SK-N-MC (cell line): ENCODE results near the gene MYO18A.
"Not testable (repeated sequence)": the region's sequence is repeated elsewhere in the genome, so short reads cannot be mapped to it uniquely, and the experiment has no call there.

Experiments
- DNase-seq: peaks from one replicate; pipeline ENCODE4 v3.0.0-alpha.2; 2011; ENCODE audit warnings: low read depth, low spot score
- H3K27ac ChIP-seq: fragments of 200-600 bp; sonication (generic); 2 replicates; pipeline ENCODE4 v1.5.1; 2016; ENCODE audit warnings: mixed run types
- H3K36me3 ChIP-seq: fragments of 200-600 bp; sonication (generic); 2 replicates; pipeline ENCODE4 v1.6.1; 2017; ENCODE audit warnings: antibody characterized with exemption, low read length, mixed read lengths; ENCODE audit not compliant: insufficient read depth
- H3K4me3 ChIP-seq: fragments of 200-600 bp; sonication (generic); 2 replicates; pipeline ENCODE4 v1.5.1; 2016
- H3K9ac ChIP-seq: fragments of 200-600 bp; sonication (generic); 2 replicates; pipeline ENCODE4 v1.8.0; 2017; ENCODE audit warnings: mixed run types, mixed read lengths; ENCODE audit not compliant: insufficient read length
- H3K9me3 ChIP-seq: fragments of 200-600 bp; sonication (generic); 2 replicates; pipeline ENCODE4 v1.6.1; 2017; ENCODE audit warnings: low read depth, mild to moderate bottlenecking, antibody characterized with exemption, low read length, moderate library complexity, mixed read lengths
- EZH2 ChIP-seq: fragments of 200-600 bp; sonication (generic); IDR thresholded peaks from one replicate; pipeline ENCODE4 v1.6.1; 2017; ENCODE audit warnings: antibody characterized with exemption
- FOXP2 ChIP-seq: optimal IDR thresholded peaks from 2 replicates; pipeline ENCODE3; 2011; ENCODE audit warnings: mild to moderate bottlenecking, moderate library complexity; ENCODE audit not compliant: insufficient read depth; ENCODE audit errors: extremely low read length, control extremely low read depth
- POLR2AphosphoS5 ChIP-seq: IDR thresholded peaks from 2 replicates; pipeline ENCODE4 v1.6.1; 2012; ENCODE audit warnings: mild to moderate bottlenecking, low read depth, low read length, borderline replicate concordance

Gene MYO18A, protein sequence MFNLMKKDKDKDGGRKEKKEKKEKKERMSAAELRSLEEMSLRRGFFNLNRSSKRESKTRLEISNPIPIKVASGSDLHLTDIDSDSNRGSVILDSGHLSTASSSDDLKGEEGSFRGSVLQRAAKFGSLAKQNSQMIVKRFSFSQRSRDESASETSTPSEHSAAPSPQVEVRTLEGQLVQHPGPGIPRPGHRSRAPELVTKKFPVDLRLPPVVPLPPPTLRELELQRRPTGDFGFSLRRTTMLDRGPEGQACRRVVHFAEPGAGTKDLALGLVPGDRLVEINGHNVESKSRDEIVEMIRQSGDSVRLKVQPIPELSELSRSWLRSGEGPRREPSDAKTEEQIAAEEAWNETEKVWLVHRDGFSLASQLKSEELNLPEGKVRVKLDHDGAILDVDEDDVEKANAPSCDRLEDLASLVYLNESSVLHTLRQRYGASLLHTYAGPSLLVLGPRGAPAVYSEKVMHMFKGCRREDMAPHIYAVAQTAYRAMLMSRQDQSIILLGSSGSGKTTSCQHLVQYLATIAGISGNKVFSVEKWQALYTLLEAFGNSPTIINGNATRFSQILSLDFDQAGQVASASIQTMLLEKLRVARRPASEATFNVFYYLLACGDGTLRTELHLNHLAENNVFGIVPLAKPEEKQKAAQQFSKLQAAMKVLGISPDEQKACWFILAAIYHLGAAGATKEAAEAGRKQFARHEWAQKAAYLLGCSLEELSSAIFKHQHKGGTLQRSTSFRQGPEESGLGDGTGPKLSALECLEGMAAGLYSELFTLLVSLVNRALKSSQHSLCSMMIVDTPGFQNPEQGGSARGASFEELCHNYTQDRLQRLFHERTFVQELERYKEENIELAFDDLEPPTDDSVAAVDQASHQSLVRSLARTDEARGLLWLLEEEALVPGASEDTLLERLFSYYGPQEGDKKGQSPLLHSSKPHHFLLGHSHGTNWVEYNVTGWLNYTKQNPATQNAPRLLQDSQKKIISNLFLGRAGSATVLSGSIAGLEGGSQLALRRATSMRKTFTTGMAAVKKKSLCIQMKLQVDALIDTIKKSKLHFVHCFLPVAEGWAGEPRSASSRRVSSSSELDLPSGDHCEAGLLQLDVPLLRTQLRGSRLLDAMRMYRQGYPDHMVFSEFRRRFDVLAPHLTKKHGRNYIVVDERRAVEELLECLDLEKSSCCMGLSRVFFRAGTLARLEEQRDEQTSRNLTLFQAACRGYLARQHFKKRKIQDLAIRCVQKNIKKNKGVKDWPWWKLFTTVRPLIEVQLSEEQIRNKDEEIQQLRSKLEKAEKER (N-terminal part only)

DNA sequence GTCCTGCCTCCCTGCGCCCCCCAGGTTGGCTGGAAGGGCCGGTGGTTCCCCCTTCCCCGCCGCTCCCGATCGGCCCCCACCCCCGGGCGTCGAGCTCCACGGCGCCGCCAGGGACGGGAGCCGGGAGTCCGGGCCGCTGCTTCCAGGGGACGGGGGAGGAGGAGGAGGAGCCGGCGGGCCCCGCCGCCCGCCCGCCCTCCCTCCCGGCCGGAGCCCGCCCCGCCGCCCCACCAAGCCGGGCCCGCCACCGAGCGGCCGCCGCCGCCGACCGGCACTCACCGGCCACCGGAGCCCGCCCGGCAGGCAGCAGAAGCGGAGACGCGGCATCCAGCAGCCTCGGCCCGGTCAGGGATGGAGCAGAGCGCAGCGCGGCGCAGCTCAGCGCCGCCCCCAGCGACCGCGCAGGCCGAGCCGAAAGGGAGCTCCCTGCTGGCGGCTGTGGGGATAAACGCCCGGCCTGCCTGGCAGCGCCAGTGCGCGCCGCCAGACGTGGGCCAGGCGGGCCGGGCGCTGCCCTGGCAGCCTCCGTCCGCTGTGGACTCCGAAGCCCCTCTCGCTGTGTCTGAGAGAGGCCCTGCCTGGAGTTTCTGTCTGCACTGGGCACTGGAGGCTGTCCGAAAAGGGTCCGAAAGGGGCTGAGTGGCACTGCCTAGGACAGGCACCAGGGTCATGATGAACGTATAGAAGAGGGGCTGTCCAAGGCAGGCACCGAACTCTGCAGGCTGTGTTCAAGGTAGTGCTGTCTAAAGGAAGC lies at the start of gene MYO18A:
Gene MYO18A, minus strand, starts transcription at position 365 of the 754 bp plus-strand sequence. CDS start 13,458 bp downstream, outside the sequence.
- Histone ChIP-seq H3K9ac (peak within 1 kb of the TSS; percentile 72), H3K36me3 (no peaks in the 10 kb centered on the region), H3K4me3 (peak within 1 kb of the TSS; percentile 80), H3K9me3 (no peaks in the 10 kb centered on the region), H3K27ac (no peak within 1 kb of the TSS)
- TF ChIP-seq EZH2, result no peak
- DNase-seq, result no peak

DNA sequence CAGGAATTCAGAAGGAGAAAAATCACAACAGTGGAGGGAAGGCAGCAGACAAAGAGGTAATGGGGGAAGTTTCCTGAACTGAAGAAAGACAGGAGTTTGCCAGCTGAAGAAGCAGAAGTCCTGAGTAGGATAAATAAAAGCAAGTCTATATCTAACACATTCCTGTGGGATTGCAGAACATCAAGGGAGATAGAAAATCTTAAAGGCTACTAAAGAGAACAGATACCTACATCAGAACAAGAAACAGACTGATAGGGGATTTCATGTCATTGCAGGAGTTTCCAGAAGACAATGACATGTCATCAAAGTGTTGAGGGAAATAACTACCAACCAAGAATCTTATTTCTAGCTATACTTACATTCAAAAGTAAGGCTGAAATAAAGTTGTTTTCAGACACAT lies 45.2 kb upstream of the MYO18A start:
- no peaks in the 10 kb centered on the region for H3K36me3 ChIP-seq
- TF ChIP-seq POLR2AphosphoS5 (no peak), EZH2 (no peak), FOXP2 (no peak)
- no peaks in the 10 kb centered on the region for H3K9me3 ChIP-seq
- DNase-seq, result no peak
- H3K4me3 ChIP-seq, result no peak overlapping the region
- no peak overlapping the region for H3K9ac ChIP-seq
- no peak overlapping the region for H3K27ac ChIP-seq

DNA sequence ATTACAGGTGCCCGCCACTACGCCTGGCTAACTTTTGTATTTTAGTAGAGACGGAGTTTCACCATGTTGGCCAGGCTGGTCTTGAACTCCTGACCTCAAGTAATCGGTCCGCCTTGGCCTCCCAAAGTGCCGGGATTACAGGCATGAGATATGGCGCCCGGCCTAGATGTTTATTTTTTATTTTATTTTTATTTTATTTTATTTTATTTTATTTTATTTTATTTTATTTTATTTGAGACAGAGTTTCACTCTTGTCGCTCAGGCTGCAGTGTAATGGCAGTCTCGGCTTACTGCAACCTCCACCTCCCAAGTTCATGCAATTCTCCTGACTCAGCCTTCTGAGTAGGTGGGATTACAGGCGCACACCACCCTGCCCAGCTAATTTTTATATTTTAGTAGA lies 41.1 kb upstream of the MYO18A start:
- H3K27ac ChIP-seq, H3K9ac ChIP-seq: not testable (repeated sequence)

DNA sequence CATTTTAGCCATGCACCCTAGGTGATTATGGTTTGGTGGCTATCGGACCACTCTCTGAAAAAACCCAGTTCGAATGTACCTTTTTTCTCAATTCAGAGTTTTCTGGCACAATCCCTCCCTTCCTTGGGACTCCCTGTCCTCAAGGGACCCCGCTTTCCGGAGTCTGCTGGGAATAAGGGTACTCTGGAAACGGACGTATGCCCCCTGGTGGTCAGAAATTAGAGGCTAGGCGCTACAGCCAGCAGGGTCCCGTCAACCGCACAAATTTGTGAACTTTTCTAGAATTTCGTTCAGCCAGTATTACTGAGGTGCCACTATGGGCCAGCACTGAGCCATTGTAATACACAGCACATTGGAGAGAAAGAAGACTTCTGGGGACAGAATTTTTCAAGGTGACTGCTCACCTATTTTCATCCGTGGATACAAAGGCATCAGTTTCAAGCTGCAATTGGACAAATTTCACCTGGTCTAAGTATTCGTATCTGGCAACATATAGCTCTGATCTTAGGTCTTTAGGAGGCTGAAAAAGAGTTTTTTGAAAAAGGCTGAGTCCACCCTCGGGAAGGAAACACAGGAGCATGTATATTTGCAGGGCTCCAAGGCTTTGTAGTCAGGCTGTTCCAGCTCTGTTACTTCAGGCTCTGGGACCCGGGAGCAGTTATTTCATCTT lies 39.3 kb upstream of the MYO18A start:
- no peak for TF ChIP-seq EZH2
- TF ChIP-seq POLR2AphosphoS5, result no peak
- TF ChIP-seq FOXP2, result no peak
- Histone ChIP-seq H3K36me3 (no peaks in the 10 kb centered on the region), H3K9me3 (no peaks in the 10 kb centered on the region), H3K27ac (peak overlapping the region; percentile 25; the same call in 1 of the 2 replicates), H3K9ac (peak overlapping the region; percentile 32), H3K4me3 (peak overlapping the region; percentile 62)
- DNase-seq, result peak; percentile 44

More for the DNA sequence above, 41.1 kb upstream of the MYO18A start:
- not testable (repeated sequence) for H3K36me3 ChIP-seq, H3K4me3 ChIP-seq, DNase-seq, H3K9me3 ChIP-seq

DNA sequence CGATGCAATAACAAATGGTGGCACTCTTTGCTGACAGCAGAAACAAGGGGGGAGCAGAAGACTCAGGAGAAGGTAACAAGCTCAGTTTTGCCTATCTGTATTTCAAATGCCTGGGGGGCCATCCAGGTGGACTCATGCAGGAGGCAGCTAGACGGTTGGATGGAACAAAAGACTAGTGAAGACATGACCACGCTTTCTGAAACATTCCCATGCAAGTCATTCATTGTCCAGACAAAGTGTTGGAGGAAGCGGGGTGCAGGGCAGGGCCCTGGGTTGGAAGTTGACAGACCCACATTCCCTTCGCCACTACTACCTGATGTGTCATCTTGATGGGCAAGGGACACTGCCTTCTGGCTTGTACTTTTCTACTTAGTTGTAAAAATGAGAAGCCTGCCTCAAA lies 36.7 kb upstream of the MYO18A start:
- H3K4me3 ChIP-seq, result no peak overlapping the region
- TF ChIP-seq EZH2 (no peak), POLR2AphosphoS5 (no peak), FOXP2 (no peak)
- no peak overlapping the region for H3K9ac ChIP-seq
- H3K27ac ChIP-seq, result no peak overlapping the region
- no peak for DNase-seq
- no peaks in the 10 kb centered on the region for H3K9me3 ChIP-seq
- H3K36me3 ChIP-seq, result no peaks in the 10 kb centered on the region

DNA sequence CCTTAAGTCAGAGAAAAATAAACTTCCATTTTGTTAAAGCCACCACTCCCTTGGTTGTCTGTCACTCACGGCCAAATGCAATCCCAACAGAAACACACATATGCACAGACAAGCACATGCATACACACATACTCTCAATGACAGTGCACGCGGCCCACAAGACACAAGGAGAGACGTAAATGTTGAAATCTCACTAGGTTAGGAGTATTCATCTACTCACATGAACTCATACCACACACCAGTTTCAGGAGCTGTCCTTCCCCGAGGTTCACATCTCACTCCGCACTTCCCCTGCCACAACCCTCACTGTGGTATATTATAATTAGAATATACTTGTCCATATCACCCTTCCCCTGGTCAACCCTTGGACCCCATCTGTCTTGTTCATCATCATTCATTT lies 36.0 kb upstream of the MYO18A start:
- H3K4me3 ChIP-seq, result no peak overlapping the region
- H3K9me3 ChIP-seq, result no peaks in the 10 kb centered on the region
- no peak overlapping the region for H3K27ac ChIP-seq
- no peak overlapping the region for H3K9ac ChIP-seq
- DNase-seq, result no peak
- H3K36me3 ChIP-seq, result no peaks in the 10 kb centered on the region
- TF ChIP-seq EZH2, result no peak
- TF ChIP-seq FOXP2, result no peak
- no peak for TF ChIP-seq POLR2AphosphoS5

DNA sequence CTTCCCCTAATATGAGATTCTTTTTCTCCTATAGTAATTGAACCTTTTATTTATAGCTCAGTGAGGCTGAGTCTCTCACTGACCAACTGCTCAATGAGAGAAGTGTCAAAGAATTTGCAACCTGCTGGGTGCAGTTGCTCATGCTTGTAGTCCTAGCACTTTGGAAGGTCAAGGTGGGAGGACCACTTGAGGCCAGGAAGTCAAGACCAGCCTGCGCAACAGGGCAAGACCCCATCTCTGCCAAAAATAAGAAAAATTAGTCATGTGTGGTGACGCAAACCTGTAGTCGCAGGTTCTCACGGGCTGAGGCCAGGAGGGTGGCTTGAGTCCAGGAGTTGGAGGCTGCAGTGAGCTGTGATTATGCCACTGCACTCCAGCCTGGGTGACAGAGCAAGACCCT lies 35.5 kb upstream of the MYO18A start:
- no peak overlapping the region for H3K27ac ChIP-seq
- DNase-seq, result no peak
- H3K4me3 ChIP-seq, result no peak overlapping the region
- H3K9me3 ChIP-seq, result no peaks in the 10 kb centered on the region
- H3K9ac ChIP-seq, result no peak overlapping the region
- TF ChIP-seq FOXP2, result no peak
- TF ChIP-seq POLR2AphosphoS5, result no peak
- TF ChIP-seq EZH2, result no peak
- H3K36me3 ChIP-seq, result no peaks in the 10 kb centered on the region

DNA sequence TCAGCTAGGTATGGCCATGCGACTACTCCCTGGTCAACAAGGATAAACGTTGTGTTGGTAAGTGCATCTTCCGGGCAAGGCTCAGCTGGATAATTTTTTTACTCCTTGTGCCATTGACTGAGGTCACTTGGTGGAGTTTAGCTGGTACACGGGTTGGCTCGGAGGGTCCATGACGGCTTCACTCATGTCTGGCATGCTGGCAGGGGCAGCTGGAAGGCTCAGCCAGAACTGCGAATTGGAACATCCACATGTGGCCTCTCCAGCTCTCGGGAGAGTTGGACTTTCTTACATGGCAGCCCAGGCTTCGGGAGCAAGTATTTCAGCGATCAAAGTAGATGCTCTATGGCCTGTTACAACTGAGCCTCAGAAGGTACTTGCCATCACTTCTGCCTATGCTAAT lies 35.0 kb upstream of the MYO18A start:
- no peak overlapping the region for H3K27ac ChIP-seq
- DNase-seq, result no peak
- H3K4me3 ChIP-seq, result no peak overlapping the region
- no peaks in the 10 kb centered on the region for H3K36me3 ChIP-seq
- no peak overlapping the region for H3K9ac ChIP-seq
- no peaks in the 10 kb centered on the region for H3K9me3 ChIP-seq
- TF ChIP-seq POLR2AphosphoS5 (no peak), FOXP2 (no peak), EZH2 (no peak)
